Measurements from ENCODE around the gene ARPC1B.
"Not testable (repeated sequence)": the region's sequence is repeated elsewhere in the genome, so short reads cannot be mapped to it uniquely, and the experiment has no call there.

Gene ARPC1B

GRCh38 chr7:99340659-99341058, 33.9 kb upstream of the ARPC1B start:
- no peak overlapping the region for H3K27ac ChIP-seq
- TF ChIP-seq CTCF (IDR thresholded peaks at IDR 0.05) (no peak), ZFX (IDR thresholded peaks at IDR 0.05; ENCODE audit: borderline replicate concordance) (no peak)

GRCh38 chr7:99344061-99344647, 30.4 kb upstream of the ARPC1B start:
- no peak for TF ChIP-seq ZFX (IDR thresholded peaks at IDR 0.05; ENCODE audit: borderline replicate concordance)
- TF ChIP-seq CTCF (IDR thresholded peaks at IDR 0.05), result no peak
- H3K27ac ChIP-seq, result no peak overlapping the region

- not testable (repeated sequence) for H3K27ac ChIP-seq
Measured at GRCh38 chr7:99350641-99351040, 23.9 kb upstream of the ARPC1B start.

GRCh38 chr7:99352247-99352646, 22.3 kb upstream of the ARPC1B start:
- TF ChIP-seq CTCF (IDR thresholded peaks at IDR 0.05), result no peak
- TF ChIP-seq ZFX (IDR thresholded peaks at IDR 0.05; ENCODE audit: borderline replicate concordance), result no peak
- H3K27ac ChIP-seq, result no peak overlapping the region

GRCh38 chr7:99355098-99355497, 19.4 kb upstream of the ARPC1B start:
- H3K27ac ChIP-seq, result no peak overlapping the region
- TF ChIP-seq CTCF (IDR thresholded peaks at IDR 0.05) (no peak), ZFX (IDR thresholded peaks at IDR 0.05; ENCODE audit: borderline replicate concordance) (no peak)

GRCh38 chr7:99357701-99358490, 16.6 kb upstream of the ARPC1B start:
- TF ChIP-seq CTCF (IDR thresholded peaks at IDR 0.05) (no peak), ZFX (IDR thresholded peaks at IDR 0.05; ENCODE audit: borderline replicate concordance) (no peak)
- no peak overlapping the region for H3K27ac ChIP-seq

GRCh38 chr7:99358521-99358920, 16.0 kb upstream of the ARPC1B start:
- H3K27ac ChIP-seq, result not testable (repeated sequence)

- no peak overlapping the region; the same call in 1 of the 2 replicates for H3K27ac ChIP-seq
Measured at GRCh38 chr7:99359465-99360154, 14.9 kb upstream of the ARPC1B start.

More at GRCh38 chr7:99359465-99360154, 14.9 kb upstream of the ARPC1B start:
- TF ChIP-seq ZFX (IDR thresholded peaks at IDR 0.05; ENCODE audit: borderline replicate concordance), result no peak
- no peak for TF ChIP-seq CTCF (IDR thresholded peaks at IDR 0.05)

Data from 22Rv1 (cell line).